Fibroblast of skin of abdomen (primary cell): Measurements from ENCODE around the gene PTEN.
"Not testable (repeated sequence)": the region's sequence is repeated elsewhere in the genome, so short reads cannot be mapped to it uniquely, and the experiment has no call there.

ENCODE experiments used
- DNase-seq: peaks from one replicate; pipeline ENCODE4 v3.0.0-alpha.2; 2013

Gene PTEN

DNA sequence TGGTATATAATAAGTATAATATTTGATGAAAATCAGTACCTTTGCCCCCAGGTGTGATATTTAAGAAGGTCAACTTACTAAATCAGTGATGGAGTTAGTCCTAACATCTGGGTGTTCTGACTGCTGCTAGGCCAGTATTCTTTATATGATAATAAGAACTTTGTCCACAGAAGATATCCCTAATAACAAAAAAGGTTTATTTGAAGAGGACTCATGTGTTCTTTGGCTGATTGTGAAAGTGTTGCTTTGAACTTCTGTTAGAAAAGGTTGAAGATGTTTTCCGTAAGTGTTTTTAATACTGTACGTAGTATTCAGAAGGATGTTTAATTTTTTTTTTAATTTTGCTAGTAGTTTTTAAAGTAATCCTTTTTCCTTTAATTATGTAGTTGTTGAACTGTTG lies 10.2 kb downstream of the PTEN start:
- DNase-seq: no peak

DNA sequence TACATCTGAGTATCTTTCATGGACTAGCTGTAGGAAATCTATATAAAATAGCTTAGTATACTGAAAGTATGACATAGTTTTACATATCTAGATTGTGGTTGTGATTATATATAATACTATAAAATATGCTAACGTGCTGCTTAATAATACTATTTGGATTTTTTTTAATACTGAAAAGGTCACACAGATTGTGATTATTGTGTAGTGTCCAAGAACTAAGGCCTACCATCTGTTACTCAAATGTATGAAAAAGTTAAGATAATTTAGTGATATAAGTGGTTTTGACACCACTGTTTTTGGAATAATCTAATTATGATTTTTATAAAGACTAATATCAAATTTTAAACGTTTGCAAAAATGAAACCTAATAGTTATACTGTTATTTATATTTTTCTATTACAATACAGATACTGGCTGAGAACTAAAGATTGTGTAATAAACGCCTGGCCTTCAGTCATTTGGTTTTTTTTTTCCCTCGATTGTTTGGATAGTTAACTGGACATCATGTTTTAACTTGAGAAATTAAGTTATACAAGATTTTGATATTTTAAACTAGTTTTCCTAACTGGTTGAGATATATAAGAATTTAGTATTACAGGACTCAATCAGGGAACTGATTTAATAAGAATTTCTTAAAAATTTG lies 12.6 kb downstream of the PTEN start:
- no peak for DNase-seq

DNA sequence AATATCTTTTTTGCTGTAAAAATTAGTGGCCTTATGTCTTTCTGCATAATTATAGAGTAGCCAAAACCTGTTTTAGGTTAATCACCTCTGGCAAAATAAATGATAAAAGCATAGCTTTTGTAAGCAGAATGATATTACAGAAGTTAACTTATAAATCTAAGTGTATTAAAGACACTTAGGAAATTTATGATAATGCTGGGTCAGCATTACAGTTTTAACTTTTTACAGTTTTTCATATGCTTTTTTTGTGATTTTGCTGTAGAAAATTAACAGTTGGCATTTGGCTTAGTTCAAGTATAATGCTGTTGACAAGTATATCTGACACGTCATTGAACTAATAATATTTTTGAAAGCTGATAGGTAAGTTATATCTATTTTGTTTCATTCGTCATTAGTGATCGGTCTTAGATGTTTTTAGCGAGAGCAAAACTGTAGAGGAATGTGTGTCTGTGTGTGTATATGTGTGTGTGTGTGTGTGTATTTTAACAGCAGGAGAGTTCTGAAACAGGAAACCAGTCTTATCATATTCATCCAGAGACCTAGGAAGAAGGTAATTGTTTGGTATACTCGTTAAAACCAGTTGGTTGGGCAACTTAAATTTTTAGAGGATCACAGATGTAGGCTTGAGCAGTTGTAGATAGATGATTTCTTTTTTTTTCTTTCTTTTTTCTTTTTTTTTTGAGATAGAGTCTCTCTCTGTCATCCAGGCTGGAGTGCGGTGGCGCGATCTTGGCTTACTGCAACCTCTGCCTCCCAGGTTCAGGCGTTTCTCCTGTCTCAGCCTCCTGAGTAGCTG lies 15.4 kb downstream of the PTEN start:
- no peak for DNase-seq

DNA sequence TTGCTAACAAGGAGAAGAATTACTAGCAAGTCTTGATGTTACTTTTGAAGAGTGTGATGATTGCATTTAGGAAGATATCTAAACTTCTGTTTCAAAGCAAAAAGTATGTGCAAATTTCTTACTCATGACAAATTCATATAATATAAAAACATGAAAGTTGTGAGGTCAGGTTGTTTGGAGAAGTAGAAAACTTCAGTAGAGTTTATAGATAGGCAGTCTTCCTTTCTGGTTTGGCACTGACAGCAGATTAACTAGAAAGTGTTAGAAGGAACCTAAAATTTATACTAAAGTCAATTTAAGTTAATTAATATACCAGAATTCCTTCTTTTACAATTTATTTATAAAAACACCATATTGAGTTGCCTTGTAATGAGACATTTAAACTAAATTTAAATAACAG lies 16.9 kb downstream of the PTEN start:
- DNase-seq: no peak

DNA sequence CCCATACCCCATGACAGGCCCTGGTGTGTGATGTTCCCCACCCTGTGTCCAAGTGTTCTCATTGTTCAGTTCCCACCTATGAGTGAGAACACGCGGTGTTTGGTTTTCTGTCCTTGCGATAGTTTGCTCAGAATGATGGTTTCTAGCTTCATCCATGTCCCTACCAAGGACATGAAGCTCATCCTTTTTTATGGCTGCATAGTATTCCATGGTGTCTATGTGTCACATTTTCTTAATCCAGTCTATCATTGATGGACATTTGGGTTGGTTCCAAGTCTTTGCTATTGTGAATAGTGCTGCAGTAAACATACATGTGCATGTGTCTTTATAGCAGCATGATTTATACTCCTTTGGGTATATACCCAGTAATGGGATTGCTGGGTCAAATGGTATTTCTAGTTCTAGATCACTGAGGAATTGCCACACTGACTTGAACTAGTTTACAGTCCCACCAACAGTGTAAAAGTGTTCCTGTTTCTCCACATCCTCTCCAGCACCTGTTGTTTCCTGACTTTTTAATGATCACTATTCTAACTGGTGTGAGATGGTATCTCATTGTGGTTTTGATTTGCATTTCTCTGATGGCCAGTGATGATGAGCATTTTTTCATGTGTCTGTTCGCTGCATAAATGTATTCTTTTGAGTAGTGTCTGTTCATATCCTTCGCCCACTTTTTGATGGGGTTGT lies 18.1 kb downstream of the PTEN start:
- not testable (repeated sequence) for DNase-seq

DNA sequence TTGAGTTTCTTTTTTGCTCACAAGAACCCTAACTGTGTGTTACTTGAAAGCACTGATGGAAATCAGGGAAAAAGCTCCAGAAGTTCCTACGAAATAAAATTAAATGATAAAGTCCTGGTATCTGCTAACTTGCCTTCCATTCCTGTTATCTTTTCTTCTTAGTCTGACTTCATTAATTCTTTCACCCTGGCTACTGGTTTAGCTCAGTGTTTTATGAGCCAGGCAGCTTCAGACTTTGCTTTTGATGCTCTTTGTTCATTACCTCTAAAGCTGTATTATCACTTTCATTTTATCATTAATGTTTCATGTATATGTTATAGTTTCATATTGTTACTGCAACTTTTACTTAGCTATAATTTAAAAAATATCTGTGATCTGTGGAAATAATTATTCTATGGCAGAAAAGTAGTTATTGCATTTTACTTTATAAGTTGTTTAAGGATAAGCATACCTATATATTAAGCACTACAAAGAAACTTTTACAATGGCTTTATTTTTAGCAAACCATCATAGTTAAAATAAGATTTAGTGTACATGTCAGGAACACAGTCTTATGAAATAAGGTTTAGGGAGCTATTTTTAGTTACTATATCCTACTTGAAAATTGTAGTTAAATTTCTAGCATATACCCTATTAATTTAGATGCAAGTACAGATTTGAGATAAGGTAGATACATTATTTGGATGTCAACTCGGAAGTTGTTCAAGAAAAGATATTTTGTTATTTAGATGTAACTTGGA lies 19.3 kb downstream of the PTEN start:
- DNase-seq: no peak

DNA sequence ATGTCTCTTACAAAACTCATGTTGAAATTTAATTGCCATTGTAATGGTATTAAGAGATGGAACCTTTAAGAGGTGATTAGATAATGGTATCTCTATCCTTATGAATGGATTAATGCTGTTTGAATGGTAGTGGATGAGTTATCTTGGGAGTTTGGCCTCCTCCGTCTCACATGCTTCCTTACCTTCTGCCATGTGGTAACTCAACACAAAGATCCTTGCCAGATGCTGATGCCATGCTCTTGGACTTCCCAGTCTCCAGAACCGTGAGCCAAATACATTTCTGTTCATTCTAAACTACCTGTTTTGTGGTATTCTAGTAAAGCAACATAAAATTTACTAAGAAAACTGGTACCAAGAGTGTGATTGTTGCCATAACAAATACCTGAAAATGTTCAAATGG lies 23.2 kb downstream of the PTEN start:
- DNase-seq: no peak

DNA sequence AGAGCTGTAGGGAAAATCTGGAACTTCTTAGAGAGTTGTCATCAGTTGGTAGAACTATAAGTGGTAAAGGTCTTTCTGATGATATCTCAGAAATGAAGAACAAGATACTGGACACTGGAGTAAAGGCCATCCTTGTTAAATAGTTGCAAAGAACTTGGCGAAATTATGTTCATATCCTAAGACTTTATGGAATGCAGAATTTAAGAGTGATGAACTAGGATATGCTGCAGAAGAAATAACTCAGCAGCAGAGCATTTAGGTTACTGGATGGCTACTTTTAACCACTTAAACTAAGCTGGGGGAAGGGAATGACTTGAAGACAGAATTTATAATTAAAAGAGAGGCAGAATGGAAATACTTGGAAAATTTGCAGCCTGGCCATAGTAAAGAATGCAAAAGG lies 23.7 kb downstream of the PTEN start:
- peak; percentile 12 for DNase-seq

DNA sequence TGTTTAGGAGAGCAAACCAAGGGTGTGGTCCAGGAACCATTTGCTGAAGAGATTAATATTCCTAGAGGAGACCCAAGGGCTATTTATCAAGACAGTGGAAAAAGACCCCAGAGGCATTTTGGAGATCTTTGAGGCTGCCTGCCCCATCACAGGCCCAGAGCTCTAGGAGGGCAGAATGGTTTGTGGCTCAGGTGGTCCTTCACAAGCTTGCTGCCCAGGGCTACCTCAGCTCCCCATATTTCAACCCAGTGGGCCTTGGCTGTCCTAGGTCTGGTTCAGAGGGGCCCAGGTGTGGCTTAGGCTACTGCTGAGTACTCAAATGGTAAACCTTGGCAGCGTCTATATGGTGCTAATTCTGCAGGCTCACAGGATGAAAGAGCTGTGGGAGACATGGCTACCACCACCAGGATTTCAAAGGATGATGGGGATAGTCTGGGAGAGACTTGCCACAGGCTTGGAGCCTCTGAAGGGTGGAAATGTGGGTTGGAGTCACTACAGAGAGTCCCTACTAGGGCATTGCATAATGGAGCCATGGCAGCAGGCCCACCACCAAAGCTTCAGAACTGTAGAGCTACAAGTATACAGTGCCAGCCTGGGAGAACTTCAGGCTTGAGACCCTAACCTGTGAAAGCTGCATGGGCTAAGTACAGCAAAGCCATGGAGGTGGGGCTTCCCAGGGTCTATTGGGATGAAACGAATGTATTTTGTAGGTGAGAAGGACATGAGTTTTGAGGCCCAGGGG lies 24.3 kb downstream of the PTEN start:
- no peak for DNase-seq

DNA sequence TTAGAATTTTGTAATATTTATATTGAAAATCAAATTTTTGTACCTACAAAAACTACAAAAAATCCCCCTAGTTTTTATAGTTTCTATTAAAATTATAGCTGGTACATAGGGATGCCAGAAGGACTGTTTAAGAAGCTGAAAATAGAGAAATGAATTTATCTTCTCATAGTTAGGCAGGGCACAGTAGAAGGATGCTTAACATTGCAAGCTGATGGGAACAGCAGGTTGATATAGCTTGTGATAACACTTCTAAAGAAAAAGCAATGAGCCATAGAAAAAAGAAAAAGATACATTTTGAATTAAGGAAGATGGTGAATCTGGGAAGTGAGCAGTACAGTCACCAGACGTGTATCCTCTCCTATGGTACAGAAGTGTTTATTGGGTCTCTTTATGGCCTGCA lies 32.0 kb downstream of the PTEN start:
- no peak for DNase-seq

DNA sequence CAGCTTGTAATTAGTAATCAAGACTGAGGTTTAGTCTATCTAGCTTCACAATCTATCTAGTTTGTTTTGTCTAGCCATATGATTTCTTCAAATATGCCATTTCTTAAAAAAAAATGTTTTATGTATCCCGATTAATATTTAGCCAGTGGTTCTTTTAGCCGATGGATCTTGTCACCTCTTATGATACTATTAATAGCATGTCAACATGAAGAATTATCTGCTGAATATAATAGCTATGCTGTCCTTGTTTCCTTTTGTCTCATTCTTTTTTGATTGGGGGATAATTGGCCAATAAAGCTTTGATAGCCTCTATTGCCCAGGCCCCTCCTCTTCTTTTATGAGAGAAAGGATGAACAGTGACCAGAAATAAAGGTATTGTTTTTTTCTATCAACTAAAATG lies 32.8 kb downstream of the PTEN start:
- DNase-seq: no peak

DNA sequence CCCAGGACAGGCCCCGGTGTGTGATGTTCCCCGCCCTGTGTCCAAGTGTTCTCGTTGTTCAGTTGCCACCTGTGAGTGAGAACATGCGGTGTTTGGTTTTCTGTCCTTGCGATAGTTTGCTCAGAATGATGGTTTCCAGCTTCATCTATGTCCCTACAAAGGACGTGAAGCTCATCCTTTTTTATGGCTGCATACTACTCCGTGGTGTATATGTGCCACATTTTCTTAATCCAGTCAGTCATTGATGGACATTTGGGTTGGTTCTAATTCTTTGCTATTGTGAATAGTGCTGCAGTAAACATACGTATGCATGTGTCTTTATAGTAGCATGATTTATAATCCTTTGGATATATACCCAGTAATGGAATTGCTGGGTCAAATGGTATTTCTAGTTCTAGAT lies 34.5 kb downstream of the PTEN start:
- DNase-seq: not testable (repeated sequence)

DNA sequence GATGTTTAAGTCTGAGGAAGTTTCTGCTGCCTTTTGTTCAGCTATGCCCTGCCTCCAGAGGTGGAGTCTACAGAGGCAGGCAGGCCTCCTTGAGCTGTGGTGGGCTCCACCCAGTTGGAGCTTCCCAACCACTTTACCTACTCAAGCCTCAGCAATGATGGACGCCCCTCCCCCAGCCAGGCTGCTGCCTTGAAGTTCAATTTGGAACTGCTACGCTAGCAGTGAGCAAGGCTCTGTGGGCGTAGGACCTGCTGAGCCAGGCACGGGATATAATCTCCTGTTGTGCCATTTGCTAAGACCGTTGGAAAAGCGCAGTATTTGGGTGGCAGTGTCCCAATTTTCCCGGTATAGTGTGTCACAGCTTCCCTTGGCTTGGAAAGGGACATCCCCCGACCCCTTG lies 40.0 kb downstream of the PTEN start:
- not testable (repeated sequence) for DNase-seq

DNA sequence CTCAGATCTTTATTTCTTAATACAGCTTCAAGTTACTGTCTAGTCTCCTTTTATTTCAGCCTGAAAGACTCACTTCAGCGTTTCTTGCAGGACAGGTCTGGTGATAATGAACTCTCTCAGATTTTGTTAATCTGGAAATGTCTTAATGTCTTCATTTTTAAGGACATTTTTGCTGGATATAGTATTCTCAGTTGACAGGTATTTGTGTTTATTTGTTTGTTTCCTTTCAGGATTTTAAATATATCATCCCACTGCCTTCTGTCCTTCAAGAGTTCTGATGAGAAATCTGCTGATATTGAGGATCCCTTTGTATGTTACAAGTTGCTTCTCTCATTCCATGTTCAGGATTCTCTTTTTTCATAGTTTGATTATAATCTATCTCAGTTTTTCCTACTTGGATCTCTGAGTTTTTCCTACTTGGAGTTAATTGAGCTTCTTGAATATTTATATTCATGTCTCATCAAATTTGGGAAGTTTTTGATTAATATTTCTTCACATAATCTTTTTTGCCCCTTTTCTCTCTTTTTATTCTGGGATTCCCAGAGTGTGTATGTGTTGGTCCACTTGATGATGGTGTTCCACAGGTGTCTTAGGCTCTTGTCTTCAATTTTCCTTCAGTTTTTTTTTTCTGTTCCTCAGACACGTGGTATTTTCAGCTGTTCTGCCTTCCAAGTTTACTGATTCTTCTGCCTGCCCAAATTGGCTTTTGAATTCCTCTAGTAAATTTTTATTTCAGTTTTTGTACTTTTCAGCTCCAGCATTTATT lies 49.9 kb downstream of the PTEN start:
- DNase-seq: no peak

DNA sequence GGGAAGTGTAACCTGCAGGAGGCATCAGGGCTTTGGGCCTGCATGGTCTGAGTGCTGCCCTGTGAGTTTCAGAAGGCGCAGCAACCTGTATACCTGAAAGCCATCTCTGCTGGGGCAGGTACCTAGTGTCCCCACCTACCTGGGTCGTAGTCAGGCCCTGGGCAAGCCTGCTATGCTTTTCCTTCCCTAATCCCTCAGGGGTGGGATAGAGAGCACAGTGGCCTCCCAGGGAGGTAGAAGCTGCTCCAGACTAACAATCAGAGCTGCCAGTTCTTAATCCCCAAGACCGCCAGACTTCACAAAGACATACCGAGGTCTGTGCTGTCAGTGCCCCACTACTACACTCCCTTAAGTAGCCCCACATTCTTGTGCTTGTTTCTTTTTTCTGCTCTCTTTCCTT lies 52.0 kb downstream of the PTEN start:
- DNase-seq: no peak

DNA sequence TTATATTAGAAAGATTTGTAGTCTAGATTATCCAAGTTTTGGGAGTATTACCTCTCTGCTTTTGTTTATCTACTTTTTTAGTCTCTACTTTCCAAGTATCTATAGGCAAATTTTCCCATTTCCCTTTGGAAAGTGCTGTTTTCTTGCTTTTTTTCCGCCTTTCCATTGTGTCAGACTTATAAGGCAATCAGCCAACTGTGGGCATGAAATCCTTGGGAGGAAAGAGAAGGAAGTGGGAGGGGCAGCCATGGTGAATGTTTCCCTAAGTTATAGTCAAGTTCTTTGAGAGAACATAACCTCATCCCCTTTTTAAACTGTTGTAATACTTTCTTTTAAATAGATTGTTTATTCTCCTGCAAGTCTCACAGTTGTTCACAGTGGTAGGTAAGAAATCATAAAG lies 52.6 kb downstream of the PTEN start:
- DNase-seq: peak; percentile 21

DNA sequence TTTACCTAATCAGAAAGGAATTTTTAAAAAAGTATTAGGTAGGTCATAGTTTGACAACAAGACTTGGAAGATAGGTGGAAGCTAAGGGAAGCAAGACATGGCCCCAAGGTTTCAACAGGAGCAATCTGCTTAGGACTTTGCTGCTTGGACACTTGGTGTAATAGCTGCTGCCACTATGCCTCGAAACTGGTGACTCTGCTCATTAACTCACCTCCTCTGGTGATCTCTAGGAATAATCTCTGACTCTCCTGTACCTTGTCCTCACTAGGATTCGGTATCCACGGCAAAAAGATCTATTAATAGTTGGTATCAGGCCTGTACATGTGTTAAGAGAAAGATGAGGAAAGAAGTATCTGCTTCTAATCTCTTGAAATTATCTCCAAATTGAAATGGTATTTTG lies 53.1 kb downstream of the PTEN start:
- DNase-seq: no peak

DNA sequence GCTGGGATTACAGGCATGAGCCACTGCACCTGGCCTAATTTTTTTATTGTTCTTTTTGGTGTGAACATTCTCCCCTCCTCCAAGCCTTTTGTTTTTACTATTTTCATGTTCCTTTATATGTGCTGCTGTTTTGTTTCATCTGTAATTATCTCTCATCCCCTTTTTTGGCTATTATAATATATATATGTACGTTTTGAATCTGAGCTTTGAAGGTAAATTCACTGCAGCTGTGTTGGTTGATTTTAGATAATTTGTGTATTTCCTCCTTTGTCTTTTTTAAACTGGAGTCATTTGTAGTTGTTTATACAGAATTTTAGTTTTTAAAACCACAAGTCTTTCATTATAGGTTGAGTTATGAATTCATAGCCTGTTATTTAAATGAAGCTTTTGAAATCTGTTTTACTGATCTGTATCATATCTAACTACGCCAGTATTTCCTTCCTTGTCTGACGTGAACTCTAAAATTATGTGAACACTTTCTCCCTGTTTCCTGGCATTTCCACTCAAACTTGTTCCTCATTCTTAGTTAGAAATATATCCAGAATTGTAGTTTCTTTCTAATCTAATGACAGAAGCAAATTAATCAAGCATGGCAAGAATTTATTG lies 54.9 kb downstream of the PTEN start:
- no peak for DNase-seq

DNA sequence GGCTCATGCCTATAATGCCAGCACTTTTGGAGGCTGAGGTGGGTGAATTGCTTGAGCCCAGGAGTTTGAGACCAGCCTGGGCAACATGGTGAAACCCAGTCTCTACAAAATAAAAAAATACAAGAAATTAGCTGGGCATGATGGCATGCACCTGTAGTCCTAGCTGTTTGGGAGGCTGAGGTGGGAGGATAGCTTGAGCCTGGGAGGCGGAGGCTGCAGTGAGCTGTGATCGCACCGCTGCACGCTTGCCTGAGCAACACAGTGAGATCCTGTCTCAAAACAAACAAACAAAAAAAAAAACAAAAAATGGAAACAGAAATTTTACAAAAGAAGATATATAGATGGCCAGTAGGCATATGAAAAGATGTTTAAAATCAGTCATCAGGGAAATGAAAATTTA lies 57.1 kb downstream of the PTEN start:
- DNase-seq: no peak

DNA sequence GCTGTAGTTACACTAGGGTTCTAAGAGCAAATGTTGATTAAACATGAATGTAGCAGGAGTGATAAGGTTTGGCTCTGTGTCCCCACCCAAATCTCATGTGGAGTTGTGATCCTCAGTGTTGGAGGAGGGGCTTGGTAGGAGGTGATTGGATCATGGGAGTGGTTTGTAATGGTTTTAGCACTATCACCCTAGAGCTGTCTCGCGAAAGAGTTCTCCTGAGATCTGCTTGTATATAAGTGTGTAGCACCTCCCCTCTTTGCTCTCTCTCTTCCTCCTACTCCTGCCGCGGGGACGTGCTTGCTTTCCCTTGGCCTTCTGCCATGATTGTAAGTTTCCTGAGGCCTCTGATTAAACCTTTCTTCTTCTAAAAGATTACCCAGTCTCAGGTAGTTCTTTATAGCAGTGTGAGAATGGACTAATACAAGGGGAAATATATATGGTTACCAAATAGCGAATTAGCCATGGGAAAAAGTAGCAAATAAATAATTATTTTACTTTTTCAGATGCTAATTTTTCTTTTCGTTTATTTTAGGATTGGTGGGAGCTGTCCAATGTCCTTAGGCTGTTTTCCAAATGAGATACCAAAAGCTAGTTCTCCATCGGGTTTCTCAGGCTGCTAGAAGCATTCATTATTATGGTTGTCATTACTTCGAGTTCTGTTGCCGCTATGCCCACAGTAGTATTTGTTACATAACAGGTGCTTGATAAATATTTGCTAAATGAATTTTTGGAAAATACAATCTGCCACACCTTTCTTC lies 58.7 kb downstream of the PTEN start:
- no peak for DNase-seq
